ENCODE results near the gene CIB4. TPM values are rescaled to one million over a fixed set of nuclear protein-coding genes. Genes with fewer than 3 reads are reported as not detected.

Gene CIB4
- total and polyA plus RNA-seq, 2 experiments from 2014 or later, result not detected

- H3K27me3 ChIP-seq (replicated peaks; ENCODE audit: insufficient read depth), result peaks cover 79% of the 10 kb centered on the region
Measured at GRCh38 chr2:26591619-26592505, 49.3 kb downstream of the CIB4 start.

GRCh38 chr2:26590980-26591618, 50.1 kb downstream of the CIB4 start:
- no peaks in the 10 kb centered on the region for H3F3A ChIP-seq (ENCODE audit: insufficient read depth)
- H3K9me2 ChIP-seq (ENCODE audit: insufficient read depth), result no peaks in the 10 kb centered on the region
- H3K4me2 ChIP-seq (ENCODE audit: unreplicated experiment), result no peak overlapping the region
- 34 to 40% methylated on average over 11 of the region's 11 CpGs for WGBS, 2 experiments (ENCODE audit: low coverage in 1 of 2, low lambda C conversion rate in 2 of 2, missing lambda C conversion rate in 2 of 2)
- in situ Hi-C loops (cut with MboI), result no loop called here
- H3K4me3 ChIP-seq, result no peak overlapping the region
- H4K20me1 ChIP-seq (ENCODE audit: insufficient read depth), result no peaks in the 10 kb centered on the region
- no peaks in the 10 kb centered on the region for H3K9me3 ChIP-seq (ENCODE audit: low read depth)
- TF ChIP-seq EZH2phosphoT487 (IDR thresholded peaks at IDR 0.05; ENCODE audit: insufficient read depth, low read depth) (no peak), EZH2 (IDR thresholded peaks at IDR 0.05; ENCODE audit: insufficient read depth, poor library complexity, severe bottlenecking) (no peak)
- no peaks in the 10 kb centered on the region for H3K4me1 ChIP-seq (ENCODE audit: insufficient read depth)
- no peaks in the 10 kb centered on the region for H3K36me3 ChIP-seq (ENCODE audit: low read depth)
- no peak overlapping the region for H3K9ac ChIP-seq
- H3K27ac ChIP-seq, result no peak overlapping the region
- no peak for DNase-seq
- H3K79me2 ChIP-seq (ENCODE audit: insufficient read depth), result no peaks in the 10 kb centered on the region
- H3K27me3 ChIP-seq (replicated peaks; ENCODE audit: insufficient read depth), result peaks cover 79% of the 10 kb centered on the region
- no peak overlapping the region for H2AFZ ChIP-seq

More at GRCh38 chr2:26591619-26592505, 49.3 kb downstream of the CIB4 start:
- H3K9ac ChIP-seq, result no peak overlapping the region
- TF ChIP-seq EZH2 (IDR thresholded peaks at IDR 0.05; ENCODE audit: insufficient read depth, poor library complexity, severe bottlenecking) (no peak), EZH2phosphoT487 (IDR thresholded peaks at IDR 0.05; ENCODE audit: insufficient read depth, low read depth) (no peak)
- H3K79me2 ChIP-seq (ENCODE audit: insufficient read depth), result no peaks in the 10 kb centered on the region
- H3K4me1 ChIP-seq (ENCODE audit: insufficient read depth), result no peaks in the 10 kb centered on the region
- H3K36me3 ChIP-seq (ENCODE audit: low read depth), result no peaks in the 10 kb centered on the region
- H3K9me2 ChIP-seq (ENCODE audit: insufficient read depth), result no peaks in the 10 kb centered on the region
- no peaks in the 10 kb centered on the region for H3K9me3 ChIP-seq (ENCODE audit: low read depth)
- H3K4me2 ChIP-seq (ENCODE audit: unreplicated experiment), result no peak overlapping the region
- in situ Hi-C loops (cut with MboI), result no loop called here
- H4K20me1 ChIP-seq (ENCODE audit: insufficient read depth), result no peaks in the 10 kb centered on the region
- no peak overlapping the region for H3K4me3 ChIP-seq
- DNase-seq, result no peak
- no peaks in the 10 kb centered on the region for H3F3A ChIP-seq (ENCODE audit: insufficient read depth)
- H2AFZ ChIP-seq, result no peak overlapping the region
- 38% methylated on average over 12 of the region's 12 CpGs for WGBS, 2 experiments (ENCODE audit: low coverage in 1 of 2, low lambda C conversion rate in 2 of 2, missing lambda C conversion rate in 2 of 2)
- no peak overlapping the region for H3K27ac ChIP-seq

- Histone ChIP-seq H3K9me3 (ENCODE audit: low read depth) (no peaks in the 10 kb centered on the region), H3K36me3 (ENCODE audit: low read depth) (no peaks in the 10 kb centered on the region), H3K27ac (no peak overlapping the region), H3K9me2 (ENCODE audit: insufficient read depth) (no peaks in the 10 kb centered on the region), H3K79me2 (ENCODE audit: insufficient read depth) (no peaks in the 10 kb centered on the region), H4K20me1 (ENCODE audit: insufficient read depth) (no peaks in the 10 kb centered on the region), H3K4me3 (no peak overlapping the region), H3F3A (ENCODE audit: insufficient read depth) (no peaks in the 10 kb centered on the region), H3K4me2 (ENCODE audit: unreplicated experiment) (no peak overlapping the region), H3K27me3 (replicated peaks; ENCODE audit: insufficient read depth) (peaks cover 79% of the 10 kb centered on the region), H2AFZ (no peak overlapping the region), H3K4me1 (ENCODE audit: insufficient read depth) (no peaks in the 10 kb centered on the region), H3K9ac (no peak overlapping the region)
- TF ChIP-seq EZH2phosphoT487 (IDR thresholded peaks at IDR 0.05; ENCODE audit: insufficient read depth, low read depth), result no peak
- TF ChIP-seq EZH2 (IDR thresholded peaks at IDR 0.05; ENCODE audit: insufficient read depth, poor library complexity, severe bottlenecking), result no peak
- in situ Hi-C loops (cut with MboI), result no loop called here
- 13 to 22% methylated on average over 5 to 6 of the region's 6 CpGs for WGBS, 2 experiments (ENCODE audit: low coverage in 1 of 2, low lambda C conversion rate in 2 of 2, missing lambda C conversion rate in 2 of 2)
- no peak for DNase-seq
Measured at GRCh38 chr2:26590508-26590907, 50.7 kb downstream of the CIB4 start.

GRCh38 chr2:26588576-26588975, 52.6 kb downstream of the CIB4 start:
- no peak overlapping the region for H3K27ac ChIP-seq
- DNase-seq, result no peak
- H3K9me2 ChIP-seq (ENCODE audit: insufficient read depth), result no peaks in the 10 kb centered on the region
- no peaks in the 10 kb centered on the region for H3K9me3 ChIP-seq (ENCODE audit: low read depth)
- 43 to 56% methylated on average over 5 to 6 of the region's 6 CpGs for WGBS, 2 experiments (ENCODE audit: low coverage in 1 of 2, low lambda C conversion rate in 2 of 2, missing lambda C conversion rate in 2 of 2)
- in situ Hi-C loops (cut with MboI), result no loop called here
- H2AFZ ChIP-seq, result no peak overlapping the region
- no peaks in the 10 kb centered on the region for H3K79me2 ChIP-seq (ENCODE audit: insufficient read depth)
- no peaks in the 10 kb centered on the region for H3K4me1 ChIP-seq (ENCODE audit: insufficient read depth)
- no peak overlapping the region for H3K4me2 ChIP-seq (ENCODE audit: unreplicated experiment)
- TF ChIP-seq EZH2 (IDR thresholded peaks at IDR 0.05; ENCODE audit: insufficient read depth, poor library complexity, severe bottlenecking) (no peak), EZH2phosphoT487 (IDR thresholded peaks at IDR 0.05; ENCODE audit: insufficient read depth, low read depth) (no peak)
- H3K9ac ChIP-seq, result no peak overlapping the region
- no peaks in the 10 kb centered on the region for H3K36me3 ChIP-seq (ENCODE audit: low read depth)
- no peaks in the 10 kb centered on the region for H3F3A ChIP-seq (ENCODE audit: insufficient read depth)
- H3K4me3 ChIP-seq, result no peak overlapping the region
- no peaks in the 10 kb centered on the region for H4K20me1 ChIP-seq (ENCODE audit: insufficient read depth)
- H3K27me3 ChIP-seq (replicated peaks; ENCODE audit: insufficient read depth), result peaks cover 76% of the 10 kb centered on the region

Data from GM23248 (cell line).